ENCODE measurements around the gene SEC22C.

SEC22C gene

DNA sequence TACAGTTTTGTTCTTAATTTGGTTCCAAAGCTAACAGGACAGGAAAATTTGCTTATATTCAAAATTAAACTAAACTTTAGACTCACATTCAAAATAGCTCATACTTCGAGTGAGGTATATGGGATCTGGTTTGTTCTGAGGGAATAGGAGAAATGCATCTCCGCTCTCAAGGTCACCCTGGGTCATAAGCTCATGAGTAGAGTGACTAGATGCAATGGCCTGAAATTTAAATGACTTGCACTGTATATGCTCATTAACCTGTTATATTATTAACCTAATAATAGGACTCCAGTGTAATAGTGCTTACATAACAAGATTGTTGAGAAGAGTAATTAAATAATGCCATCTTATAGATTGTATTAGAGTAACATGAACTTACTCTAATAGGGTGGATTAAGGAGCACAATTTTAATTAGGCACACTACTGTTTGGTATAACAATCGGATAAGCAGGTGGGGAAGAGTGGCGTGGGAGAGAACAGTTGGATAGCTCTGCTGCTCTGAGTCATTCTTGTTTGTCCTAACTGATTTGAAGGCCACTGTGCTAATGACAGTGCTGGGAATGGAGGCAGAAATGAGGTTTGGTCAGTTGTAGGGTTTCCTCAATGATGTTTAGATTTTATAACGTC is 23.9 kb upstream of the SEC22C start:
- H3K9me3 ChIP-seq (ENCODE audit: insufficient read depth, low read length), result no peaks in the 10 kb centered on the region
- no peak overlapping the region for H3K9ac ChIP-seq (ENCODE audit: low read length)
- H3K27ac ChIP-seq (ENCODE audit: low read depth, low read length), result no peak overlapping the region
- peaks cover 19% of the 10 kb centered on the region; the same call in 1 of the 2 replicates for H3K36me3 ChIP-seq (ENCODE audit: low read length)
- peaks cover 99% of the 10 kb centered on the region for H3K79me2 ChIP-seq (ENCODE audit: insufficient read depth, low read length)
- H4K20me1 ChIP-seq (ENCODE audit: low read depth, low read length), result peaks cover 24% of the 10 kb centered on the region; the same call in 1 of the 2 replicates
- H3F3A ChIP-seq (ENCODE audit: insufficient read depth), result peaks cover 11% of the 10 kb centered on the region
- no peak overlapping the region for H3K4me2 ChIP-seq (ENCODE audit: low read depth, low read length, poor library complexity, severe bottlenecking)
- TF ChIP-seq, protein P1, sequence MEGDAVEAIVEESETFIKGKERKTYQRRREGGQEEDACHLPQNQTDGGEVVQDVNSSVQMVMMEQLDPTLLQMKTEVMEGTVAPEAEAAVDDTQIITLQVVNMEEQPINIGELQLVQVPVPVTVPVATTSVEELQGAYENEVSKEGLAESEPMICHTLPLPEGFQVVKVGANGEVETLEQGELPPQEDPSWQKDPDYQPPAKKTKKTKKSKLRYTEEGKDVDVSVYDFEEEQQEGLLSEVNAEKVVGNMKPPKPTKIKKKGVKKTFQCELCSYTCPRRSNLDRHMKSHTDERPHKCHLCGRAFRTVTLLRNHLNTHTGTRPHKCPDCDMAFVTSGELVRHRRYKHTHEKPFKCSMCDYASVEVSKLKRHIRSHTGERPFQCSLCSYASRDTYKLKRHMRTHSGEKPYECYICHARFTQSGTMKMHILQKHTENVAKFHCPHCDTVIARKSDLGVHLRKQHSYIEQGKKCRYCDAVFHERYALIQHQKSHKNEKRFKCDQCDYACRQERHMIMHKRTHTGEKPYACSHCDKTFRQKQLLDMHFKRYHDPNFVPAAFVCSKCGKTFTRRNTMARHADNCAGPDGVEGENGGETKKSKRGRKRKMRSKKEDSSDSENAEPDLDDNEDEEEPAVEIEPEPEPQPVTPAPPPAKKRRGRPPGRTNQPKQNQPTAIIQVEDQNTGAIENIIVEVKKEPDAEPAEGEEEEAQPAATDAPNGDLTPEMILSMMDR (IDR thresholded peaks at IDR 0.05; ENCODE audit: insufficient read depth, low read length, poor library complexity, severe bottlenecking), result no peak
- TF ChIP-seq EZH2phosphoT487 (conservative IDR thresholded peaks at IDR 0.05; ENCODE audit: low read length), result no peak
- H3K27me3 ChIP-seq (ENCODE audit: low read length), result no peaks in the 10 kb centered on the region
- no peaks in the 10 kb centered on the region for H3K9me2 ChIP-seq (replicated peaks; ENCODE audit: insufficient read depth, low read length)
- H3K4me3 ChIP-seq (ENCODE audit: insufficient read depth, low read length, poor library complexity, severe bottlenecking), result no peak overlapping the region
- H2AFZ ChIP-seq (ENCODE audit: low read depth, low read length, severe bottlenecking), result no peak overlapping the region

DNA sequence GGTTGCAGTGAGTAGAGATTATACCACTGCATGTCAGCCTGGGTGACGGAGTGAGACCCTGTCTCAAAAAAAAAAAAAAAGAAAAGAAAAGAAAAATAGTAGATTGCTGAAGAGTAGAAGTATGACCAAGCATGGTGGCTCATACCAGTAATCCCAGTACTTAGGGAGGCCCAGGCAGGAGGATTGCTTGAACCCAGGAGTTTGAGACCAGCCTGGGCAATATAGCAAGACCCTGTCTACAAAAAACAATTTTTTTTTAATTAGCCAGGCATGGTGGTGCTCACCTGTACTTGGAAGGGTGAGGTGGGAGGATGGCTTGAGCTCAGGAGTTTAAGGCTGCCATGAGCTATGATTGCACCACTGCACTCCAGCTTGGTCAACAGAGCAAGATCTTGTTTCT is 21.2 kb upstream of the SEC22C start:
- Histone ChIP-seq H3K27me3 (ENCODE audit: low read length) (no peaks in the 10 kb centered on the region), H2AFZ (ENCODE audit: low read depth, low read length, severe bottlenecking) (no peak overlapping the region), H3K4me3 (ENCODE audit: insufficient read depth, low read length, poor library complexity, severe bottlenecking) (no peak overlapping the region), H4K20me1 (ENCODE audit: low read depth, low read length) (peaks cover 24% of the 10 kb centered on the region; the same call in 1 of the 2 replicates), H3K9me2 (replicated peaks; ENCODE audit: insufficient read depth, low read length) (no peaks in the 10 kb centered on the region), H3K36me3 (ENCODE audit: low read length) (peaks cover 14% of the 10 kb centered on the region; the same call in 1 of the 2 replicates), H3F3A (ENCODE audit: insufficient read depth) (peaks cover 20% of the 10 kb centered on the region), H3K9me3 (ENCODE audit: insufficient read depth, low read length) (no peaks in the 10 kb centered on the region), H3K4me2 (ENCODE audit: low read depth, low read length, poor library complexity, severe bottlenecking) (peak overlapping the region; percentile 93), H3K9ac (ENCODE audit: low read length) (no peak overlapping the region), H3K79me2 (ENCODE audit: insufficient read depth, low read length) (peaks cover 72% of the 10 kb centered on the region), H3K27ac (ENCODE audit: low read depth, low read length) (no peak overlapping the region)
- no peak for TF ChIP-seq EZH2phosphoT487 (conservative IDR thresholded peaks at IDR 0.05; ENCODE audit: low read length)
- TF ChIP-seq, protein P1 (IDR thresholded peaks at IDR 0.05; ENCODE audit: insufficient read depth, low read length, poor library complexity, severe bottlenecking), result no peak

DNA sequence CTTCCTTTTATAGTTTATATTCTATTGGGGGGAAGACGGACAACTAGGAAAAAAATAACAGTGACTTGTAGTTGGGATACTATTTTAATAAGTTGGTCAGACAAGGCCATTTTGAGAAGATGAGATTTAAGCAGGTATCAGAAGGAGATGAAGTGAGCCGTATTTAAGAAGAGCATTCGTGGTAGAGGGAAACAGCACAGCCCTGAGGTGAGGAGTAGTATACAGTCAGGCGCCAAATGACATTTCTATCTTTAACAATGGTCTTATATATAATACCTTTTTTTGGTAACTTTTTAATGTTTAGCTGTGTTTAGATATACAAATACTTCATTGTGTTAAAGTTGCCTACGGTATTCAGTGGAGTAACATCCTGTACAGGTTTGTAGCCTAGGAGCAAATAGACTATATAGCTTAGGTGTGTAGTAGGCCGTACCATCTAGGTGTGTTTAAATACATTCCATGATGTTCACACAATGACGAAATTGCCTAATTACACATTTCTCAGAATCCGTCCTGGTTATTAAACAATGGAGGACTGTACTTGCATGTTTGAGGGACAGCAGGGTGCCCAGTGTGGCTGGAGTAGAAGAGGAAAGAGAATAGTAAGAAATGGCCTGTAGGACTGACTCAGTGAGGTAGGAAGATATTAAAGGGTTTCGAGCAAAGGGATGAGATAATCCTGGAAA is 20.3 kb upstream of the SEC22C start:
- Histone ChIP-seq H4K20me1 (ENCODE audit: low read depth, low read length) (peaks cover 23% of the 10 kb centered on the region; the same call in 1 of the 2 replicates), H3K27ac (ENCODE audit: low read depth, low read length) (peak overlapping the region; percentile 92)

More for the DNA sequence above, 20.3 kb upstream of the SEC22C start:
- Histone ChIP-seq H3F3A (ENCODE audit: insufficient read depth) (peaks cover 23% of the 10 kb centered on the region), H3K27me3 (ENCODE audit: low read length) (no peaks in the 10 kb centered on the region), H3K36me3 (ENCODE audit: low read length) (peaks cover 14% of the 10 kb centered on the region; the same call in 1 of the 2 replicates), H3K9me2 (replicated peaks; ENCODE audit: insufficient read depth, low read length) (no peaks in the 10 kb centered on the region), H2AFZ (ENCODE audit: low read depth, low read length, severe bottlenecking) (no peak overlapping the region), H3K9ac (ENCODE audit: low read length) (peak overlapping the region; percentile 87), H3K4me3 (ENCODE audit: insufficient read depth, low read length, poor library complexity, severe bottlenecking) (peak overlapping the region; percentile 81), H3K79me2 (ENCODE audit: insufficient read depth, low read length) (peaks cover 63% of the 10 kb centered on the region), H3K4me2 (ENCODE audit: low read depth, low read length, poor library complexity, severe bottlenecking) (peak overlapping the region; percentile 93), H3K9me3 (ENCODE audit: insufficient read depth, low read length) (no peaks in the 10 kb centered on the region)
- TF ChIP-seq, protein P1 (IDR thresholded peaks at IDR 0.05; ENCODE audit: insufficient read depth, low read length, poor library complexity, severe bottlenecking), result no peak
- TF ChIP-seq EZH2phosphoT487 (conservative IDR thresholded peaks at IDR 0.05; ENCODE audit: low read length), result no peak
